Measurements from ENCODE around the gene RSF1.
A peak's percentile ranks its signal among the peaks of the same experiment; 100 is the strongest.
"Not testable (repeated sequence)": the region's sequence is repeated elsewhere in the genome, so short reads cannot be mapped to it uniquely, and the experiment has no call there.

The RSF1 gene

DNA sequence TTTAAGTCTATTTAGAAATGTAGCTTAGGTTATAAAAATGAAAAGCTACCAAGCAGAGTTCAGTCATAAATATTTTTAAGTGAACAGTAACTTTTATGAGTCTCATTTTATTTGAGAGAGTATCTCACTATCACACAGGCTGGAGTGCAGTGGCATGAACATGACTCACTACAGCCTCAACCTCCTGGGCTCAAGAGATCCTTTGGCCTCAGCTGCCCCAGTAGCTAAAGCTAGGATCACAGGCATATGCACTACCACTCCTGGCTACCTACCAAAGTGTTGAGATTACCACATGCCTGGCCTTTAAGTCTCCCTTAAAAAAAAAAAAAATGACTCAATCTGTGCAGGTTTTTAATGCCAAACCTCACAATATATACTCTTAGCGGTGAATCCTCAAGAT, 148.3 kb downstream of the RSF1 start:
- DNase-seq: no peak

DNA sequence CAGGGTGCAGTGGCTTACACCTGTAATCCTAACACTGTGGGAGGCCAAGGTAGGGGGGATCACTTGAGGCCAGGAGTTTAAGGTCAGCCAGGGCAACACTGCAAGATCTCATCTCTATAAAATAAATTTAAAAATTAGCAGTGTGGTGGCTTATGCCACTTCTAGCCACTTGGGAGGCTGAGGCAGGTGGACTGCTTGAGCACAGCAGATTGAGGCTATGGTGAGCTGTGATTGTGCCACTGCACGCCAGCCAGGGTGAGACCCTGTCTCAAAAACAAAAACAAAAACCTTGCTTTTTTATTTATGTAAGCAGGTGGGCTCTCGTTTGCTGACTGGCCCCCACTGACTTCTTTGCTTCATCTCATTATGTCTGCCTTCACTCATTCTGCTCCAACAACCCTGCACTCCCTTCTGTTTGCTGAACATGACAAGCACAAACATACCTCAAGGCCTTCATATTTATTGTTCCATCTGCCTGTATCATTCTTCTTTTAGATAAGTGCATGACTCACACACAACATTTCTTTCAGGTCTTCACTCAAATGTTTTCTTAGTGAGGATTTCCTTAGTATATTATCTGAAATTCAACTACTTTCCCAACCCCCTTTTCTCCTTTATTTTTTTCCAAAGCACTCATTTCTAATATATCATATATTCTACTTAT, 150.5 kb downstream of the RSF1 start:
- no peak for DNase-seq

DNA sequence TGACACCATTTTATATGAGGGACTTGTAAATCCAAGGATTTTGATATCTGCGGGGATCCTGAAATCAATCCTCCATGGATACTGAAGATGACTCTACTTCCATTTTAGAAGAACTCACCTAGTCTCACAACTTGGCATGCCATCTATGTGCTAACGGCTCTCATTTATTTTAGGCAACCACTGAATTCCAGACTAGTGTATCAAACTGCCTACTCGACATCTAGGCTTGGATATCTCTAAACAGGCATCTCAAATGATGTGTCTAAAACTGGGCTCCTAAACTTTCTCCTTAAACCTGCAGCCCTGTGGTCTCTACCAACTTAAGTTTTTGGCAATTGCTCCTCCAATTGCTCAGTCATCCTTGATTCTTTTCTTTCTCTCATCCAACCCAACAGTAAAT, 151.8 kb downstream of the RSF1 start:
- no peak for DNase-seq

DNA sequence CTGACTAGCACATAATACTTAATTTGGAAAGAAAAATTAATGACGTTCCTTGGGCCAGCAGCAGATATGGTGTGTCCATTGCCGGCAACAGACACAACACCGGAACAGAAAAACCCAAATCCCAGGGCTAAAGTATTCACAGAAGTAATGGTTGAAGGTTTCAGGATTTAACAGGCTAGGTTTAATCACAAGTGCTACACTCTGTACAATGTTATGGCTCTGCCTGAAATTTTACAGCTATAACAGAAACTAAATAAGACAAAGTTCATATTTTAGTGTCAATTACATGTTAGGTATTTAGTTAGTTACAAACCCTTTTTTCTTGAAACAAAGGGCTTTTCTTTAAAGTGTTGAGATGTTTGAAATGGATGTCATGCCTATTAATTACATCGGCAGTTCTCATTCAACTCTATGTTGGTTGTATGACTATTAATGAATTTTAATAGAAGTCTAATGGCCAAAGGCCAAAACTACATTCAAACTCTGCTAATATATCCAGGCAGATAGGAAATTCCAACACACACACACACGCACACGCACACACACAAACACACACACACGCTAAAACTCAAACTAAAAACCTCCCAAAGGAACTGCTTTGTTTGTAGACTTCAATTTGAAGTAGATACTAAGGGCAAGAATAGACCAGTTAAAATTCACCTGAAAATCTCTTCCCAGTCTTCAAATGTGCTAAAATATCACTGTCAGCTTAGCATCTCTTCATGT, 155.1 kb downstream of the RSF1 start:
- DNase-seq: no peak

- no peak for DNase-seq
These were observed 158.9 kb downstream of the RSF1 start for GRCh38 chr11:77661670-77662069.

- no peak for DNase-seq
These were observed 159.6 kb downstream of the RSF1 start for GRCh38 chr11:77660947-77661346.

DNA sequence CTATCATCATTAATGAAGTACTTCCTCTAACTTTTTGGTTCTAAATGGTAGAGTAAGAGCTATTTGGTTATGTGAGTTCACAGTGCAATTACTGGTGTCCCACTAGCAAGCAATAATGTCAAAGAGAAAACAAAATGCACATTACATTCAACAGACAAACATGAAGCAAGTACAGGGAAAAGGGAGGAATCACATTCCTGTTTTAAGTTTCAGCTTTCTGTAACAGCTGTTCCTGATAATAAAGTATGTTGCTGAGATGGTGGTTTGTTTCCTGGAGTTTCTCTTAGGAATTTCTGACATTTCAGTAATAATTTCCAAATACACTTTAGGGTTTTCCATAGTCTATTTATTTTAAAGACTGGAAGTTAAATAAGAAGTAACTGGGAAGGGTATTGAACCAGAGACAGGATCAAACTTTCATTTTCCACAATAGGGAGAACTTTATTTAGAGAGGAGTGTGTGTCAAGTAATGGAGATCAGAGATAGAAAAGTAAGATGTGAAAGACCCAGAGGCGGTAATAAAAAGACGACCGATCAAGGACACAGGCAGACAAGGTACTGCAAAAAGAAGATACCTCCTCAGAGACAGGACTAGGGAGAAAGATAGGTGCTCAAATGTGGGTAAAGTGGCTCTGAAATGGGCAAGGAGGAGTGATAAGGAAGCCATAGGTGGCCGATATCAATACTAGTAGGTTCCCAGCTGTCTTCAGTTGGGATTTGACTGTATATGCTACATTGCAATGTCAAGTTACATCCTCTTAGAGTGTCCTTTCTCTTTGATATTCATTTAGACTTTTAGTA, 162.1 kb downstream of the RSF1 start:
- no peak for DNase-seq

DNA sequence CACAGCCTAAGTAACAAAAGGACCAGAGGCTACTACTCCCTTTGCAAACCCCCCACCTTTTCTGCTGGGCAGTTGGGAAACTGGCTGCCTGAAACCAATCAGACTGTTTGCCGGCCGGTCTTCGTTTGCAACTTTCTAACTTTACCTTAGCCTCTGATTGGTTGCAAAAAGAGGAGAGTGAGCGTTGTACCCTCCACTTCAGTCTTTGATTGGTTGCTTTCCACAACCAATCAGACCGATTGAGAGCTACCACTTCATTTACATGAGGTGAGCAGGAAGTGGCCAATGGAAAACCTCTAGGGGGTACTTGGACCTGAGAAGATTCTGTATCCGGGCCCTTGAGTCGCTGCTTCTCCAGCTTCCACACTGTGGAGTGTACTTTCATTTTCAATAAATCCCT, 164.2 kb downstream of the RSF1 start:
- no peak for DNase-seq

DNA sequence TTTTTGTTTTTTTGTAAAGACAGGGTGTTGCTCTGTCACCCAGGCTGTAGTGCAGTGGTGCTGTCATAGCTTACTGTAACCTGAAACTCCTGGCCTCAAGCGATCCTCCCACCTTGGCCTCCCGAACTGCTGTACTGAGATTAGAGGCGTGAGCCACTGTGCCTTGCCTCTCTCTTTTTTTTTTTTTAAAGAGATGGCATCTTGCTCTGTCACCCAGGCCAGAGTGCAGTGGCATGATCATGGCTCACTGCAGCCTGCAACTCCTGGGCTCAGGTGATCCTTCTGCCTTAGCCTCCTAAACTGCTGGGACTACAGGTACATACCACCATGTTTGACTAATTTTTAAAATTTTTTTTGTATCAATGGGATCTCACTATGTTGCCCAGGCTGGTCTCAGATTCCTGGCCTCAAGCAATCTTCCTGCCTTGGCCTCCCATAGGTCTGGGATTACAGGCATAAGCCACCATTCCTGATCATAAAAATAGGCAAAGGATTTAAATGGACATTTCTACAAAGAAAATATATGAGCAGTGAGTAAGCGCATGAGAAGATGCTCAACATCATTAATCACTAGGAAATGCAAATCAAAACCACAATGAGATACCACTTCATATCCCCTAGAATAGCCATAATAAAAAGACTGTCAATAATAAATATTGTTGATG, 165.6 kb downstream of the RSF1 start:
- no peak for DNase-seq

DNA sequence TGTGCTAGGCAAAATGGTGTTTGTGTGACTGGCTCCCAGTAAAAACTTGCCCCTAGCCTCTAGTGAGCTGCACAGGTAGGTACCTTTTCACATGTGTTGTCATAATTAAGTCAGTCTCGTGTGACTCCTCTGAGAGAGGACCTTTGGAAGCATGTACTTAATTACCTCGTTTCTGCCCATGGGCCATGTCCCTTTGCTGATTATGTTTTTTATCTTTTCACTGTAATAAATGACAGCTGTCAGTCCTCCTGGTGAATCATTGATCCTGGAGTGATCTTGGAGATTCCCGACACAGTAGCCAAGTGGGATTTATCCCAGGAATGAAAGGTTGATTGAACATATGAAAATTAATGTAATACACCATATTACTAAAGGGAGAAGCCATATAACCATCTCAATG, 170.4 kb downstream of the RSF1 start:
- DNase-seq: no peak

DNA sequence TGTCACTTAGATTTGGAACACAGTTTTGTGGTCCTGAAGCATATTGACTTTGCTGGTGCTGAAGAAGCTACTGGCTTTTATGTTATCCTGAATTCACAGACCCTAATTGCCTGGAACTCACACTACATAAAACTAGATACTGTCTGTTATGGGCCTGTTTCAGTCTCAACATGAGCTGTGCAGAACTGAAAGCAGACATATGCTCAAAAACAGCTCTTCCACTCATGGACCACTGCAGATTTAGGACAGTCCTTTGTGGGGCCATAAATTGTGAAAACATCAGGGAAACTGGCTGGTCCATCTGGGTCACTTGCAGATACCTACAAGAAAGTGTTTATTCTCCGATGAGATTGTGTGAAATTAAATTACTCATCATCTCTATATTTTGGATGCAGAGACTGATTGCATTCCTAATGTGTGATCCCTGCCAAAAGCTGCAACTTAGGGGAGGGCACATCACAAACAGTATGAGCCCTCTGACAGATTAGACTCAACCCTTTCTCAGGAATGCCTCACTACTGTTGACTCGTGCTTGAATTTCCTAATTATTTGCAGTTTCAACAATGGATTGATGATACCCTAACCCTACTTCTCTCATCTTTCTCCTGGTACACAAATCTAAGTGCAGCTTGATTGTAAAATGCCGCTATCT, 172.7 kb downstream of the RSF1 start:
- DNase-seq: no peak

DNA sequence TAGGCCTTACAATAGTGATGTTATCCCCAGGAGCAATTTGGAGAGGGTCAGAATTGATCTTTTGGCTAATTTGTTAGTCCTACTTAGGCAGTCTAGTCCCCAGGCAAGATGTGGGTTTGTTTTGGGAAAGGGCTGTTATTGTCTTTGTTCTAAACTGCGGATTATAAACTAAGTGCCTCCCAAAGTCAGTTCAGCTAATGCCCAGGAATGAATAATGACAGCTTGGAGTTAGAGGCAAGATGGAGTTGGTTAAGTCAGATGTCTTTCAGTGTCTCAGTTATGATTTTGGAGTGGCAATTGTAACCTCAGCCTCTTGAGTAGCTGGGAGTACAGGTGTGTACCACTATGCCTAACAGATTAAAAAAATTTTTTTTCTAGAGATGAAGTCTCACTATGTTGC, 175.6 kb downstream of the RSF1 start:
- DNase-seq: no peak

DNA sequence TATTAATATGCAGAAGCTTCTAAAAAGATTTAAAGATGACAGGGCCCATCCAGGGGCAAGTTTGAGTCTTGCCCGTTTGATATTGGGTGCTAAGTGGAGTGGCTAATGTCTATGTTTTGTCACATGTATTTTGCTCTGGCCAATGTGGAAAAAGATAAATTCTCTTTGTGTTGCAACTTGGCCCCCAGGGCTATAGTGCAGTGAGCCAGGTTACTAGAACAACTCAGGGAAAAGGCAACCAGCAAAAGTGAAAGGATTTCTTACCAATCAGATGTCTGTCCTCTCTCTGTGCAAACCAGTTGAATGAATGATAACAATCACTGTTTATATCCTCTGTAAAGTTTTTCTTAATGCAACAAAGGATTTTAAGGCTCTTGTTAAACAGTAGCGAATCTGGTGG, 178.3 kb downstream of the RSF1 start:
- no peak for DNase-seq

DNA sequence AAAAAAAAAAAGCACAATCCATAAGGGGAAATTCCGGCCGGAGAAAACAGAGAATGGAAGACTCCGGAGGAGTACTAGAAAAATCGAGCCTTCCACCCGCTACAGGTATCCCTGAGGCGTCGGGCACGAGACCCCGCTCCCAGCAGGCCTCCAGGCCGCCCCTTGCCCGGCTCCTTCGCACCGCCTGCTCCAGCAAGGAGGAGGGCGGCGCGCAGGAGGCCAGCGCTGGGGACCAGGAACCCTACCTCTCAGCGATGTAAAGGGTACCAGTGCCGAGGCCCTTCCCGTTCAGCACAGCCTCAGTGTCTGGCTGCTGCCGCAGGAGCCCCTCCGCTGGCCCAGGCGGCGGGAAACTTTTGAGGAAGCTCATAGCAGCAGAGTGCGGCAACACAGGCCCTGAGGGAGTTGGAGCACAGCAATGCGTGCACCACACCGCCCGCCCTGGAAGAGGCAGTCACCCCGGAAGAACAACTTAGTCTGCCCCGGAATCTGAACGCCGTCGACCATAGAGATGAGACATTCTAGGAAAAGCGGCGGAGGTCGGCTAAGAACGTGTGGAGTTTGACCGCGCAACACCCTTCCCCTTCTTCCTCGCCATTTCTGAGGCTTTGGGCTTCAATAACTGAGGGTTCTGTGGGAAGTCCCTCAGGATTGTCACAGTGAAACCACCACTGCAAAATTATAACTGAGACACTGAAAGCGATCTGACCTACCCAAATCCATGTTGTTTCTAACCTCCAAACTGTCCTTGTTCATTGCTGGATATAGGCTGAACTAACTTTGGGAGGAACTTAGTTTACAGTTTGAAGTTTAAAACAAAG, 183.0 kb downstream of the RSF1 start, which contains the start of gene CLNS1A:
CLNS1A (minus strand) TSS at position 450 of the 821 bp plus-strand sequence; CDS start at position 370, 80 bp downstream.
- peak; percentile 66 for DNase-seq

DNA sequence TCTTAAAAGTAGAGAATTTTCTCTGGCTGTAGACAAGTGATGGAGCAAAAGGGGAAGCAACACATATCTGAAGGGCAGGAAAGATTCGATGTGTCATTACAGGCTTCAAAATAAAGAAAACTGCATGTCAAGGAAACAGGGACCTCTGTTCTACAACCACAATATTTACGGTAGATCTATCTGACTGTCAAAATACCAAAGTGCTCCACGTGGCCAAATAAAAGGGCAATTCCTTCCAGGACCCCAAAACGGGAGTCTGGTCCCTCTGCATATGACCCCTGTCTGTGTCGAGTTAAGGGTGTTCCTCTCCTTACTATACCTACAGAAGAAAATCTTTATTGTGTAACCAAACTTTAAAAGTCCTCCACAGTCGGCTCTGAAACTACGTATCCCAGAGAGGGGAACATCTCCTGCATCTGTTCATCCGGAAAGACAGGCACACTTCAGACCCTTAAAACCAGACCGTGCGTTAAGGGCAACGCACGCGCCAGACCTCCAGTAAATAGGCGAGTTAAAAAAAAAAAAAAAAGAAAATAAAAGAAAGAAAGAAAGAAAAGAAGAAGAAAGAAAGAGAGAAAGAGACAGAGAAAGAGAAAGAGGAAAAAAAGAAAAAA, 183.7 kb downstream of the RSF1 start:
- no peak for DNase-seq

DNA sequence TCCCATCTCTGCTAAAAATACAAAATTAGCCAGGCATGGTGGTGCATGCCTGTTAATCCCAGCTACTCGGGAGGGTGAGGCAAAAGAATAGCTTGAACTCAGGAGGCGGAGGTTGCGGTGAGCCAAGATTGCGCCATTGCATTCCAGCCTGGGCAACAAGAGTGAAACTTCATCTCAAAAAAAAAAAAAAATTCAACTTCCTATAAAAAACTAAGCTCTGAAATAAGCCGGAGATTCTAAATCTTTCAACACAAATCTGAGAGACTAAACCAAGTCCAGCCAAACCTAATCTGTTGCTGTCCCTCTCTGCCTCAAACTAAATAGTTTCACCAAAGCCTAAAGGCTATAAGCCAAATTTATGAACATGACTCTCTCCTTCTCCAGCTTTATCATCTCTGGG, 186.6 kb downstream of the RSF1 start:
- not testable (repeated sequence) for DNase-seq

GRCh38 chr11:77630157-77630710, 190.3 kb downstream of the RSF1 start:
- no peak for DNase-seq

DNA sequence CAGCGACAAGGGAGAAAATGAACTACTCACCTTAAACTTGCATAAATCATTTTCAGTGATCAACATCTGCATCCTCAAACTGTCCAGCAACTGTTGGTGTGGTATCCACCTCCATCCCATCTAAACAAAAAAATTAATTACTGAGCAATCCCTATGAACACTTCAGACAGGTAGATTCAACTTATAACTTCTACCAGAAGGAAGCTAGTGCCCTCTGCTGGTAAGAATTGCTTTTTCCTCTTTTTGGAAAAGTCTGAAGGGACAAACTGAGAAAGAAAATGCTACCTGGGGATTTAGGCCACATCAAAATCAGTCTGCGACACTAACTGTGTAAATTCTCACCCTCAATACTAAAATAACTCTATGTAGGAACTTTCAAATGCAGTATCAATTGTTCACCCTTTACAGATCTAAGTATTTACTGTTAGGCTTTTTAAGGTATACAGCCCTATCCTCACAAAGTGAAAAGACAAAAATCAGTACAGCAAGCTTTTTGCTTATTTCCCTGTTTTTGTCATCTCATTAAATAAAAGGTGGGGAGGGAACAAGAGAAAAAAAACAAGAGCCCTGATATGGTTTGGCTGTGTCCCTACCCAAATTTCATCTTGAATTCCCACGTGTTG, 200.8 kb downstream of the RSF1 start:
- peak; percentile 28 for DNase-seq

GRCh38 chr11:77617892-77618291, 202.6 kb downstream of the RSF1 start:
- no peak for DNase-seq

GRCh38 chr11:77611921-77612320, 208.6 kb downstream of the RSF1 start:
- no peak for DNase-seq

Data from central memory CD4-positive, alpha-beta T cell (primary cell).